Left hindlimb (tissue), 1 donor: ENCODE data around the gene ZNF343.
A peak's percentile ranks its signal among the peaks of the same experiment; 100 is the strongest.

Source experiments
- DNase-seq: peaks from one replicate; pipeline ENCODE4 v3.0.0-alpha.2; 2018

The ZNF343 gene

GRCh38 chr20:2470423-2471193 is 38.1 kb downstream of the ZNF343 start, which contains the start of gene SNRPB:
SNRPB (minus strand) TSS chr20:2470789; CDS start chr20:2470690, 99 bp downstream.
- DNase-seq: peak; percentile 97

GRCh38 chr20:2469991-2470422 is 38.7 kb downstream of the ZNF343 start:
- DNase-seq: peak; percentile 67

GRCh38 chr20:2468581-2469407 is 39.9 kb downstream of the ZNF343 start:
- DNase-seq: no peak

- no peak for DNase-seq
Observed at GRCh38 chr20:2467412-2467811, 41.3 kb downstream of the ZNF343 start.

- no peak for DNase-seq
Observed at GRCh38 chr20:2465100-2465499, 43.6 kb downstream of the ZNF343 start.

GRCh38 chr20:2463616-2464365 is 44.9 kb downstream of the ZNF343 start:
- no peak for DNase-seq

- DNase-seq: no peak
Observed at GRCh38 chr20:2462484-2462883, 46.2 kb downstream of the ZNF343 start.

GRCh38 chr20:2460752-2461424 is 47.8 kb downstream of the ZNF343 start:
- no peak for DNase-seq

- DNase-seq: no peak
Observed at GRCh38 chr20:2459981-2460751, 48.5 kb downstream of the ZNF343 start.

- DNase-seq: no peak
Observed at GRCh38 chr20:2458919-2459499, 49.7 kb downstream of the ZNF343 start.

GRCh38 chr20:2455771-2456497 is 52.8 kb downstream of the ZNF343 start:
- no peak for DNase-seq

- DNase-seq: no peak
Observed at GRCh38 chr20:2453792-2454191, 54.9 kb downstream of the ZNF343 start.

GRCh38 chr20:2451939-2452732 is 56.6 kb downstream of the ZNF343 start:
- peak; percentile 69 for DNase-seq

GRCh38 chr20:2451422-2451821 is 57.3 kb downstream of the ZNF343 start:
- no peak for DNase-seq

- DNase-seq: no peak
Observed at GRCh38 chr20:2449386-2449785, 59.3 kb downstream of the ZNF343 start.

- no peak for DNase-seq
Observed at GRCh38 chr20:2446845-2447244, 61.9 kb downstream of the ZNF343 start.
